ENCODE results near the gene ASAH2B. TPM values are rescaled to one million over a fixed set of nuclear protein-coding genes. Genes with fewer than 3 reads are reported as not detected.

The ASAH2B gene
- total and polyA plus RNA-seq, 2 of the 13 experiments (the other 11 are each of a cell fraction or from before 2014, with no cell fraction given): 4.2 to 4.6 TPM

- 0 out of 2 replicates have a peak, but pooled peaks have one; percentile 28 for TF ChIP-seq ZNF639 (CRISPR knock-in tag; conservative IDR thresholded peaks at IDR 0.05)
- TF ChIP-seq ZBTB3 (CRISPR knock-in tag; IDR thresholded peaks at IDR 0.05; ENCODE audit: borderline replicate concordance, low read depth): no peak
- no peak for TF ChIP-seq MAZ (IDR thresholded peaks at IDR 0.05; ENCODE audit: borderline replicate concordance, low read depth, low read length)
- TF ChIP-seq MAZ (CRISPR knock-in tag; IDR thresholded peaks at IDR 0.05; ENCODE audit: low read depth): peak; percentile 56; the same call in 1 of the 2 replicates
- TF ChIP-seq XBP1 (CRISPR knock-in tag; IDR thresholded peaks at IDR 0.05): no peak
- TF ChIP-seq HIC2 (CRISPR knock-in tag; IDR thresholded peaks at IDR 0.05; ENCODE audit: low read depth): no peak
- peak; percentile 86 for TF ChIP-seq TAF1 (CRISPR knock-in tag; IDR thresholded peaks at IDR 0.05)
- no peak for TF ChIP-seq EZH2 (conservative IDR thresholded peaks at IDR 0.05; ENCODE audit: low read depth, low read length)
- TF ChIP-seq DZIP1 (CRISPR knock-in tag; IDR thresholded peaks at IDR 0.05): peak; percentile 62; the same call in 1 of the 2 replicates
- no peak for TF ChIP-seq ZKSCAN5 (CRISPR knock-in tag; IDR thresholded peaks at IDR 0.05)
- TF ChIP-seq ZNF720 (CRISPR knock-in tag; IDR thresholded peaks at IDR 0.05): no peak
- TF ChIP-seq ZMYM4 (CRISPR knock-in tag; IDR thresholded peaks at IDR 0.05): peak; percentile 69; the same call in 1 of the 2 replicates
- TF ChIP-seq FUBP1 (CRISPR knock-in tag; IDR thresholded peaks at IDR 0.05; ENCODE audit: borderline replicate concordance): no peak
- no peak for TF ChIP-seq DNMT1 (CRISPR knock-in tag; IDR thresholded peaks at IDR 0.05)
- TF ChIP-seq ZFAT (CRISPR knock-in tag; conservative IDR thresholded peaks at IDR 0.05): peak; percentile 91; the same call in 1 of the 2 replicates
- 0 out of 2 replicates have a peak, but pooled peaks have one; percentile 6 for TF ChIP-seq ZFP1 (CRISPR knock-in tag; IDR thresholded peaks at IDR 0.05)
- TF ChIP-seq ZSCAN9 (CRISPR knock-in tag; IDR thresholded peaks at IDR 0.05; ENCODE audit: borderline replicate concordance): peak; percentile 81; the same call in 1 of the 2 replicates
- no peak; the same call in none of the 2 replicates for TF ChIP-seq IKZF5 (CRISPR knock-in tag; IDR thresholded peaks at IDR 0.05)
- no peak for TF ChIP-seq ZNF598 (CRISPR knock-in tag; IDR thresholded peaks at IDR 0.05; ENCODE audit: borderline replicate concordance)
Measured at GRCh38 chr10:50739618-50740292, at the start of gene ASAH2B (continued).

All from HepG2 (cell line).